Suprapubic skin (tissue), 3 donors: ENCODE data around the gene KSR1.

ENCODE experiments used
- CTCF ChIP-seq, 2 donors: fragments of 200-600 bp in 1 of 2; fragments of 450-650 bp in 1 of 2; sonication (generic) in 1 of 2; IDR thresholded peaks; one replicate each; pipeline ENCODE4 v1.5.1; 2016 to 2019; ENCODE audit warnings: antibody characterized with exemption in 2 of 2, mild to moderate bottlenecking in 1 of 2, moderate library complexity in 1 of 2
- EP300 ChIP-seq: sonication (generic); formaldehyde crosslinking; IDR thresholded peaks from one replicate; pipeline ENCODE4 v1.6.1; 2017; ENCODE audit warnings: antibody characterized with exemption

GRCh38 chr17:27519550-27519949 is 63.3 kb downstream of the KSR1 start:
- TF ChIP-seq CTCF (IDR thresholded peaks at IDR 0.05) (no peak), EP300 (no peak)
